ENCODE results near the gene KIF2C.
"Not testable (repeated sequence)": the region's sequence is repeated elsewhere in the genome, so short reads cannot be mapped to it uniquely, and the experiment has no call there.

KIF2C gene

GRCh38 chr1:44760876-44761275 lies 21.2 kb downstream of the KIF2C start:
- no peak for TF ChIP-seq CTCF (conservative IDR thresholded peaks at IDR 0.05; ENCODE audit: control insufficient read depth, insufficient read depth, low read depth, low read length)
- no peak for DNase-seq (ENCODE audit: low read depth)
- H3K4me3 ChIP-seq (ENCODE audit: control insufficient read depth, low read depth, low read length) = no peak overlapping the region

- not testable (repeated sequence) for DNase-seq (ENCODE audit: low read depth); H3K4me3 ChIP-seq (ENCODE audit: control insufficient read depth, low read depth, low read length)
Observed at GRCh38 chr1:44766421-44766820, 26.8 kb downstream of the KIF2C start.

- no peak for TF ChIP-seq CTCF (conservative IDR thresholded peaks at IDR 0.05; ENCODE audit: control insufficient read depth, insufficient read depth, low read depth, low read length)
Observed at GRCh38 chr1:44775078-44775929, 35.7 kb downstream of the KIF2C start, which contains the start of gene RPS8. RPS8 (plus strand) TSS chr1:44775540; CDS start chr1:44775597, 57 bp downstream.

GRCh38 chr1:44775930-44776729 lies 36.5 kb downstream of the KIF2C start:
- peak overlapping the region; percentile 83 for H3K4me3 ChIP-seq (ENCODE audit: control insufficient read depth, low read depth, low read length)
- DNase-seq (ENCODE audit: low read depth) = no peak

More at GRCh38 chr1:44775078-44775929, 35.7 kb downstream of the KIF2C start, which contains the start of gene RPS8:
- DNase-seq (ENCODE audit: low read depth) = peak; percentile 93
- peak within 1 kb of the TSS; percentile 83 for H3K4me3 ChIP-seq (ENCODE audit: control insufficient read depth, low read depth, low read length)

GRCh38 chr1:44776730-44777068 lies 37.1 kb downstream of the KIF2C start:
- TF ChIP-seq CTCF (conservative IDR thresholded peaks at IDR 0.05; ENCODE audit: control insufficient read depth, insufficient read depth, low read depth, low read length) = no peak

More at GRCh38 chr1:44775930-44776729, 36.5 kb downstream of the KIF2C start:
- no peak for TF ChIP-seq CTCF (conservative IDR thresholded peaks at IDR 0.05; ENCODE audit: control insufficient read depth, insufficient read depth, low read depth, low read length)

GRCh38 chr1:44777547-44777946 lies 37.9 kb downstream of the KIF2C start:
- TF ChIP-seq CTCF (conservative IDR thresholded peaks at IDR 0.05; ENCODE audit: control insufficient read depth, insufficient read depth, low read depth, low read length) = no peak
- H3K4me3 ChIP-seq (ENCODE audit: control insufficient read depth, low read depth, low read length) = peak overlapping the region; percentile 83
- no peak for DNase-seq (ENCODE audit: low read depth)

More at GRCh38 chr1:44776730-44777068, 37.1 kb downstream of the KIF2C start:
- H3K4me3 ChIP-seq (ENCODE audit: control insufficient read depth, low read depth, low read length) = peak overlapping the region; percentile 83
- DNase-seq (ENCODE audit: low read depth) = no peak
